Neural cell (in vitro differentiated cells): ENCODE results near the gene GPSM3. TPM values are rescaled to one million over a fixed set of nuclear protein-coding genes. Genes with fewer than 3 reads are reported as not detected.

Source experiments
- H2AFZ ChIP-seq: fragments of 200-600, 300-800 bp; sonication (generic), shearing (Covaris generic); 2 replicates; pipeline ENCODE4 v1.6.0; 2014; ENCODE audit warnings: low read depth, mild to moderate bottlenecking, antibody characterized with exemption, low read length, moderate library complexity
- H3F3A ChIP-seq: fragments of 200-600 bp; shearing (Covaris generic); 2 replicates; pipeline ENCODE4 v1.6.1; 2016; ENCODE audit warnings: mild to moderate bottlenecking, moderate library complexity, mixed read lengths, antibody characterized with exemption, low read length; ENCODE audit not compliant: insufficient read depth, poor library complexity, severe bottlenecking
- H3K27ac ChIP-seq: fragments of 200-600, 300-800 bp; sonication (generic), shearing (Covaris generic); 2 replicates; pipeline ENCODE4 v1.5.1; 2014; ENCODE audit warnings: mild to moderate bottlenecking, low read length, moderate library complexity
- H3K27me3 ChIP-seq: fragments of 300-800, 200-600 bp; sonication (generic), shearing (Covaris generic); 2 replicates; pipeline ENCODE4 v1.6.0; 2014; ENCODE audit warnings: mild to moderate bottlenecking, low read depth, low read length, moderate library complexity; ENCODE audit not compliant: insufficient read depth
- H3K36me3 ChIP-seq: fragments of 300-800, 200-600 bp; sonication (generic), shearing (Covaris generic); 2 replicates; pipeline ENCODE4 v1.5.1; 2014; ENCODE audit warnings: mild to moderate bottlenecking, antibody characterized with exemption, low read length, moderate library complexity; ENCODE audit not compliant: insufficient read depth
- H3K4me2 ChIP-seq: fragments of 300-800, 200-600 bp; sonication (generic), shearing (Covaris generic); 2 replicates; pipeline ENCODE4 v1.6.0; 2014; ENCODE audit warnings: mild to moderate bottlenecking, low read length
- H3K4me3 ChIP-seq: fragments of 300-800, 200-600 bp; sonication (generic), shearing (Covaris generic); 2 replicates; pipeline ENCODE4 v1.5.1; 2014; ENCODE audit warnings: mild to moderate bottlenecking, low read length, moderate library complexity
- H3K79me2 ChIP-seq: fragments of 200-600 bp; shearing (Covaris generic); replicated peaks from 2 replicates; pipeline ENCODE4 v1.6.0; 2014; ENCODE audit warnings: mild to moderate bottlenecking, low read length, moderate library complexity; ENCODE audit not compliant: insufficient read depth
- H3K9ac ChIP-seq: fragments of 300-800, 200-600 bp; sonication (generic), shearing (Covaris generic); 2 replicates; pipeline ENCODE4 v1.6.1; 2016; ENCODE audit warnings: mild to moderate bottlenecking, low read length, mixed read lengths
- H3K9me2 ChIP-seq: fragments of 200-600 bp; shearing (Covaris generic); 2 replicates; pipeline ENCODE4 v1.6.1; 2016; ENCODE audit warnings: mild to moderate bottlenecking, low read length, mixed read lengths; ENCODE audit not compliant: insufficient read depth
- H3K9me3 ChIP-seq: fragments of 200-600, 300-800 bp; sonication (generic), shearing (Covaris generic); 2 replicates; pipeline ENCODE4 v1.6.1; 2016; ENCODE audit warnings: mild to moderate bottlenecking, mixed run types, low read length, moderate library complexity, mixed read lengths
- H4K20me1 ChIP-seq: fragments of 200-600 bp; shearing (Covaris generic); 2 replicates; pipeline ENCODE4 v1.6.1; 2016; ENCODE audit warnings: mild to moderate bottlenecking, mixed run types; ENCODE audit not compliant: insufficient read depth
- CTCF ChIP-seq: fragments of 450-650 bp; IDR thresholded peaks from 2 replicates; pipeline ENCODE4 v1.5.1; 2014; ENCODE audit warnings: antibody characterized with exemption, mild to moderate bottlenecking, moderate library complexity; ENCODE audit not compliant: poor library complexity, severe bottlenecking
- EP300 ChIP-seq: fragments of 450-650 bp; conservative IDR thresholded peaks from 2 replicates; pipeline ENCODE4 v1.6.1; 2014; ENCODE audit warnings: antibody characterized with exemption, mild to moderate bottlenecking, moderate library complexity; ENCODE audit not compliant: poor library complexity, severe bottlenecking
- EZH2 ChIP-seq: fragments of 200-600, 300-800 bp; shearing (Covaris generic), sonication (generic); IDR thresholded peaks from 2 replicates; pipeline ENCODE4 v1.6.1; 2014; ENCODE audit warnings: antibody characterized with exemption, low read length, borderline replicate concordance, mild to moderate bottlenecking; ENCODE audit not compliant: insufficient read depth, poor library complexity, severe bottlenecking
- MXI1 ChIP-seq: fragments of 450-650 bp; conservative IDR thresholded peaks from 2 replicates; pipeline ENCODE4 v1.6.1; 2014; ENCODE audit warnings: antibody characterized with exemption, mild to moderate bottlenecking; ENCODE audit not compliant: poor library complexity, severe bottlenecking
- POLR2AphosphoS5 ChIP-seq: IDR thresholded peaks from 2 replicates; pipeline ENCODE4 v1.6.1; 2012
- RAD21 ChIP-seq: fragments of 450-650 bp; conservative IDR thresholded peaks from 2 replicates; pipeline ENCODE4 v1.6.1; 2014; ENCODE audit warnings: antibody characterized with exemption, mild to moderate bottlenecking, moderate library complexity
- REST ChIP-seq: IDR thresholded peaks from 2 replicates; pipeline ENCODE4 v1.6.1; 2012; ENCODE audit warnings: borderline replicate concordance
- SMC3 ChIP-seq: fragments of 450-650 bp; conservative IDR thresholded peaks from 2 replicates; pipeline ENCODE4 v1.6.1; 2014; ENCODE audit warnings: antibody characterized with exemption, mild to moderate bottlenecking, moderate library complexity; ENCODE audit not compliant: poor library complexity
- TAF1 ChIP-seq: IDR thresholded peaks from 2 replicates; pipeline ENCODE4 v1.6.1; 2012; ENCODE audit warnings: low read depth
- polyA plus RNA-seq: library from polyadenylated mRNA; depleted of rRNA; stranded (reverse); fragments of >200 nt; gene quantifications from 2 replicates; pipeline ENCODE4 v1.2.3, GENCODE V29; 2014

GPSM3 gene
- polyA plus RNA-seq, 1 donor from 2014 or later: 1.2 TPM

DNA sequence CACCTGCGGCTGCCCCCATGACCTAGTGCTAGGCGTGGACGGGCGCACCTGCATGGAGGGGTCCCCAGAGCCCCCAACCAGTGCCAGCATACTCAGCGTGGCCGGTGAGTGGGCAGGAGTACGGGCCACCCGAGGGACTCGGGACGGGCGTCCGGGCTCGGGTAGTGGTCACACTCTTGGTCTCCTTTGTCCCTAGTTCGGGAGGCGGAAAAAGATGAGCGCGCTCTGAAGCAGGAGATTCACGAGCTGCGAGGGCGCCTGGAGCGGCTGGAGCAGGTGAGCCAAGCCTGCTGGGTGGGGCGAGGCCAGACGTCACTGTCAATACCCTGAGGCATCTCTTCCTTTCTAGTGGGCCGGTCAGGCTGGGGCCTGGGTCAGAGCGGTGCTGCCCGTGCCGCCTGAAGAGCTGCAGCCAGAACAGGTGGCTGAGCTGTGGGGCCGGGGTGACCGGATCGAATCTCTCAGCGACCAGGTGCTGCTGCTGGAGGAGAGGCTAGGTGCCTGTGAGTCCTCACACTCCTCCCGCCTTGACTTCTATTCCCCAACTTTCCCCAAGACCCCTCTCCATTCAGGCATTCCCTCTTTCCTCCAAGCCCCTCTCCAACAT is 25.2 kb downstream of the GPSM3 start:
- no peak overlapping the region for H3K27ac ChIP-seq
- no peaks in the 10 kb centered on the region for H3K27me3 ChIP-seq
- H3K9me3 ChIP-seq: no peaks in the 10 kb centered on the region
- no peak overlapping the region for H3K4me2 ChIP-seq
- no peaks in the 10 kb centered on the region for H3K36me3 ChIP-seq
- H3K9me2 ChIP-seq: no peaks in the 10 kb centered on the region
- H3K79me2 ChIP-seq: peaks cover under 1% of the 10 kb centered on the region
- TF ChIP-seq POLR2AphosphoS5 (no peak), SMC3 (no peak), REST (no peak), RAD21 (no peak), EZH2 (no peak), TAF1 (no peak), EP300 (no peak), MXI1 (no peak), CTCF (no peak)
- H3K4me3 ChIP-seq: no peak overlapping the region
- no peaks in the 10 kb centered on the region for H3F3A ChIP-seq
- H3K9ac ChIP-seq: no peak overlapping the region
- H4K20me1 ChIP-seq: no peaks in the 10 kb centered on the region
- H2AFZ ChIP-seq: no peak overlapping the region

DNA sequence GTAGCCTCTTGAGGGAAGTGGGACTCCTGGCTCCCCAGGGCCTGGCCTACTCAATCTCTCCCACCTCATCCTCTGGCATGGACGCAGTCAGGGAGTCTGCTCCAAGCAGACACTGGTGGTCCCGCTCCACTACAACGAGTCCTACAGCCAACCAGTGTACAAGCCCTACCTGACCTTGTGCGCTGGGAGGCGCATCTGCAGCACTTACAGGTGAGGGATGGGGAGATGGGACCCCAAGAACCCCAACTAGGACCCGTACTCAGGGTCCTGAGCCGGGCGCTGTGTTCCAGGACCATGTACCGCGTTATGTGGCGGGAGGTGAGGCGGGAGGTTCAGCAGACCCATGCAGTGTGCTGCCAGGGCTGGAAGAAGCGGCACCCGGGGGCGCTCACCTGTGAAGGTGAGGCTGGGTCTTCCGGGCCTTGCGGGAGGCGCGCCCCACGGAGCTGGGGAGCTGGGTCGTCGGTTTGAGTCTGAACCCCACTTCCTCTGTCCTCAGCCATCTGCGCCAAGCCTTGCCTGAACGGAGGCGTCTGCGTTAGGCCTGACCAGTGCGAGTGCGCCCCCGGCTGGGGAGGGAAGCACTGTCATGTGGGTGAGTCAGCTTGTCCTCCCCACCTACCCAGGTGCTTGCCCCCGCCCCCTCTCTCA is 25.9 kb downstream of the GPSM3 start:
- Histone ChIP-seq H3K36me3 (no peaks in the 10 kb centered on the region), H3F3A (no peaks in the 10 kb centered on the region), H2AFZ (no peak overlapping the region), H3K9ac (no peak overlapping the region), H3K79me2 (no peaks in the 10 kb centered on the region), H3K4me3 (no peak overlapping the region), H3K9me3 (no peaks in the 10 kb centered on the region), H3K9me2 (no peaks in the 10 kb centered on the region), H4K20me1 (no peaks in the 10 kb centered on the region), H3K4me2 (no peak overlapping the region), H3K27ac (no peak overlapping the region), H3K27me3 (no peaks in the 10 kb centered on the region)
- TF ChIP-seq TAF1 (no peak), SMC3 (no peak), CTCF (no peak), RAD21 (no peak)
